ENCODE data around the gene NLRP4.
"Not testable (repeated sequence)": the region's sequence is repeated elsewhere in the genome, so short reads cannot be mapped to it uniquely, and the experiment has no call there.

NLRP4 gene

GRCh38 chr19:55909801-55910200, 73.5 kb downstream of the NLRP4 start:
- no peaks in the 10 kb centered on the region for H3K27me3 ChIP-seq
- no peak for DNase-seq
- H3K27ac ChIP-seq, result no peak overlapping the region
- intact Hi-C loops (cut with DNase I; ENCODE audit: low total_unique reads), result no loop called here
- peaks cover 0 to 7% (median 0%) of the 10 kb centered on the region in 3 donors for H3K9me3 ChIP-seq
- H3K36me3 ChIP-seq, result no peaks in the 10 kb centered on the region
- TF ChIP-seq CTCF (IDR thresholded peaks at IDR 0.05), result no peak
- no peak overlapping the region for H3K4me3 ChIP-seq
- H3K4me1 ChIP-seq, result no peaks in the 10 kb centered on the region

GRCh38 chr19:55912916-55913315, 76.6 kb downstream of the NLRP4 start:
- H3K27me3 ChIP-seq, result no peaks in the 10 kb centered on the region
- no peaks in the 10 kb centered on the region for H3K36me3 ChIP-seq
- no peak for TF ChIP-seq CTCF (IDR thresholded peaks at IDR 0.05)
- no peaks in the 10 kb centered on the region for H3K4me1 ChIP-seq
- DNase-seq, result no peak
- H3K27ac ChIP-seq, result no peak overlapping the region
- no peak overlapping the region for H3K4me3 ChIP-seq
- H3K9me3 ChIP-seq, result peaks cover 0 to 13% (median 11%) of the 10 kb centered on the region in 3 donors
- intact Hi-C loops (cut with DNase I; ENCODE audit: low total_unique reads), result no loop called here

GRCh38 chr19:55913643-55914268, 77.4 kb downstream of the NLRP4 start:
- Histone ChIP-seq H3K9me3 (peaks cover 0 to 13% (median 11%) of the 10 kb centered on the region in 3 donors), H3K4me3 (no peak overlapping the region), H3K27me3 (no peaks in the 10 kb centered on the region), H3K36me3 (no peaks in the 10 kb centered on the region), H3K4me1 (no peaks in the 10 kb centered on the region), H3K27ac (no peak overlapping the region)
- intact Hi-C loops (cut with DNase I; ENCODE audit: low total_unique reads), result no loop called here
- no peak for TF ChIP-seq CTCF (IDR thresholded peaks at IDR 0.05)
- no peak for DNase-seq

- TF ChIP-seq CTCF (IDR thresholded peaks at IDR 0.05), result no peak
- Histone ChIP-seq H3K36me3 (no peaks in the 10 kb centered on the region), H3K9me3 (peaks cover 0 to 16% (median 11%) of the 10 kb centered on the region in 3 donors), H3K4me1 (no peaks in the 10 kb centered on the region), H3K27me3 (no peaks in the 10 kb centered on the region), H3K27ac (no peak overlapping the region), H3K4me3 (no peak overlapping the region)
- intact Hi-C loops (cut with DNase I; ENCODE audit: low total_unique reads), result no loop called here
- DNase-seq, result no peak
Measured at GRCh38 chr19:55923556-55923955, 87.2 kb downstream of the NLRP4 start.

GRCh38 chr19:55927991-55928390, 91.7 kb downstream of the NLRP4 start:
- no peaks in the 10 kb centered on the region for H3K4me1 ChIP-seq
- no peak for TF ChIP-seq CTCF (IDR thresholded peaks at IDR 0.05)
- DNase-seq, result no peak
- intact Hi-C loops (cut with DNase I; ENCODE audit: low total_unique reads), result no loop called here
- H3K4me3 ChIP-seq, result no peak overlapping the region
- H3K27me3 ChIP-seq, result no peaks in the 10 kb centered on the region
- H3K27ac ChIP-seq, result no peak overlapping the region
- peaks cover 0 to 5% (median 5%) of the 10 kb centered on the region in 3 donors for H3K9me3 ChIP-seq
- no peaks in the 10 kb centered on the region for H3K36me3 ChIP-seq

- H3K27me3 ChIP-seq; intact Hi-C loops (cut with DNase I; ENCODE audit: low total_unique reads); H3K9me3 ChIP-seq; H3K4me3 ChIP-seq; DNase-seq; H3K4me1 ChIP-seq; H3K27ac ChIP-seq; H3K36me3 ChIP-seq: not testable (repeated sequence)
Measured at GRCh38 chr19:55929258-55929657, 92.9 kb downstream of the NLRP4 start.

All from tibial artery (tissue), 4 donors.